ENCODE measurements around the gene UPF3B. TPM values are rescaled to one million over a fixed set of nuclear protein-coding genes. Genes with fewer than 3 reads are reported as not detected.
A peak's percentile ranks its signal among the peaks of the same experiment; 100 is the strongest.

Gene UPF3B
- total RNA-seq, 1 experiment from 2014 or later: 17.4 TPM

DNA sequence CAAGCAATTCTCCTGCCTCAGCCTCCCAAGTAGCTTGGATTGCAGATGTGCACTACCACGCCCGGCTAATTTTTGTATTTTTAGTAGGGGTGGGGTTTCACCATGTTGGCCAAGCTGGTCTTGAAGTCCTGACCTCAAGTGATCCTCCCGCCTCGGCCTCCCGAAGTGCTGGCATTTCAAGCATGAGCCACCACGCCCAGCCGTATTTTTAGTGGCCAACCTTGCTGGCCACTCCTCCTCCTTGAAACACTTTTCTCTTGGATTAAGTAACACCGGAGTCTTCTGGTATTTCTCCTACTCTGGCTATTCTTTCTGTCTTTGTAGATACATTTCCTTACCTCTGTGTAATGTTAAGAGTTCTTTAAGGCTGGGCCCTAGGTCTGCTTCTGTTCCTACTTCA is 50.2 kb downstream of the UPF3B start:
- H3K9me3 Mint-ChIP-seq (ENCODE audit: unreplicated experiment): peaks cover 14% of the 10 kb centered on the region
- H3K36me3 Mint-ChIP-seq (ENCODE audit: insufficient read depth, unreplicated experiment): no peaks in the 10 kb centered on the region
- ChIA-PET CTCF (no interaction called here), POLR2A (interaction anchor here (0.7 kb wide), 1 partner anchor 9 kb away, joined by 4 read pairs; no protein-coding TSS in a partner anchor)
- TF ChIP-seq, protein P1, sequence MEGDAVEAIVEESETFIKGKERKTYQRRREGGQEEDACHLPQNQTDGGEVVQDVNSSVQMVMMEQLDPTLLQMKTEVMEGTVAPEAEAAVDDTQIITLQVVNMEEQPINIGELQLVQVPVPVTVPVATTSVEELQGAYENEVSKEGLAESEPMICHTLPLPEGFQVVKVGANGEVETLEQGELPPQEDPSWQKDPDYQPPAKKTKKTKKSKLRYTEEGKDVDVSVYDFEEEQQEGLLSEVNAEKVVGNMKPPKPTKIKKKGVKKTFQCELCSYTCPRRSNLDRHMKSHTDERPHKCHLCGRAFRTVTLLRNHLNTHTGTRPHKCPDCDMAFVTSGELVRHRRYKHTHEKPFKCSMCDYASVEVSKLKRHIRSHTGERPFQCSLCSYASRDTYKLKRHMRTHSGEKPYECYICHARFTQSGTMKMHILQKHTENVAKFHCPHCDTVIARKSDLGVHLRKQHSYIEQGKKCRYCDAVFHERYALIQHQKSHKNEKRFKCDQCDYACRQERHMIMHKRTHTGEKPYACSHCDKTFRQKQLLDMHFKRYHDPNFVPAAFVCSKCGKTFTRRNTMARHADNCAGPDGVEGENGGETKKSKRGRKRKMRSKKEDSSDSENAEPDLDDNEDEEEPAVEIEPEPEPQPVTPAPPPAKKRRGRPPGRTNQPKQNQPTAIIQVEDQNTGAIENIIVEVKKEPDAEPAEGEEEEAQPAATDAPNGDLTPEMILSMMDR (IDR thresholded peaks at IDR 0.05; ENCODE audit: unreplicated experiment): no peak
- DNase-seq (ENCODE audit: unreplicated experiment): no peak
- intact Hi-C loops (cut with micrococcal nuclease): no loop called here
- H3K27ac Mint-ChIP-seq (ENCODE audit: low read depth, unreplicated experiment): no peak overlapping the region
- H3K27me3 Mint-ChIP-seq (ENCODE audit: insufficient read depth, unreplicated experiment): no peaks in the 10 kb centered on the region
- H3K4me3 Mint-ChIP-seq (ENCODE audit: unreplicated experiment): no peak overlapping the region
- no TSS peak for BruUV-seq (replicated peaks)
- no peaks in the 10 kb centered on the region for H3K4me1 Mint-ChIP-seq (ENCODE audit: insufficient read depth, unreplicated experiment)

DNA sequence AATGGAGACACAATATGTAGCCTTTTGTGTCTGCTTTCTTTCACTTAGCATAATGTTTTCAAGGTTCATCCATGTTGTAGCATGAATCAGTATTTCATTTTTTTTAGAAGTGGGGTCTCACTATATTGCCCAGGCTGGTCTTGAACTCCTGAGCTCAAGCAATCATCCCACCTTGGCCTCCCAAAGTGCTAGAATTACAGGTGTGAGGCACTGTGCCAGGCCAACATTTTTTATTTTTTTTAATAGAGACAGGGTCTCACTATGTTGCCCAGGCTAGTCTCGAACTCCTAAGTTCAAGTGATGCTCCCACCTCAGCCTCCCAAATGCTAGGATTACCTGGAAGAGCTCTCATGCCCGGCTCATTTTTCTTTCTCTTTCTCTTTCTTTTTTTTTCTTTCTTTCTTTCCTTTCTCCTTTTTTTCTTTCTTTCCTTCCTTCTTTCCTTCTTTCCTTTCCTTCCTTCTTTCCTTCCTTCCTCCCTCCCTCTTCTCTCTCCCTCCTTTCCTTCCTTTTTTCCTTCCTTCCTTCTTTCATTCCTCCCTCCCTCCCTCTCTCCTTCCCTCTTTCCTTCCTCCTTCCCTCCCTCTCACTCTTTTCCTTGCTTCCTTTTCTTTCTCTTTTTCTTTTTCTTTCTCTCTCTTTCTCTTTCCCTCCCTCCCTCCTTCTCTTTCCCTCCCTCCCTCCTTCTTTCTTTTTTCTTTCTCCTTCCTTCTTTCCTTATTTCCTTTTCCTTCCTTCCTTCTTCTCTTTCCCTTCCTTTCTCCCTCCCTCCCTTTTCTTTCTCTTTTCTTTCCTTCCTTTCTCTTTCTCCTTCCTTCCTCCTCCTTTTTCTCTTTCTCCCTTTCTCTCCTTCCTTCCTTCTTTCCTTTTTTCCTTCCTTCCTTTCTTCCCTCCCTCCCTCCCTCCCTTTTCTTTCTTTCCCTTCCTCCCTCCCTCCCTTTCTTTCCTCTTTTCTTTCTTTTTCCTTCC is 51.2 kb downstream of the UPF3B start:
- ChIA-PET POLR2A (interaction anchor here (0.7 to 1.9 kb wide), 2 partner anchors 8 to 10 kb away, joined by 4 to 6 read pairs; partner anchors contain the start of gene RPL39), CTCF (interaction anchor here (0.7 kb wide), 1 partner anchor 262 kb away, joined by 4 read pairs; no protein-coding TSS in a partner anchor)
- no peaks in the 10 kb centered on the region for H3K36me3 Mint-ChIP-seq (ENCODE audit: insufficient read depth, unreplicated experiment)
- DNase-seq (ENCODE audit: unreplicated experiment): no peak
- intact Hi-C loops (cut with micrococcal nuclease): no loop called here
- no TSS peak for BruUV-seq (replicated peaks)
- TF ChIP-seq, protein P1 (IDR thresholded peaks at IDR 0.05; ENCODE audit: unreplicated experiment): no peak
- peaks cover 14% of the 10 kb centered on the region for H3K9me3 Mint-ChIP-seq (ENCODE audit: unreplicated experiment)
- H3K27me3 Mint-ChIP-seq (ENCODE audit: insufficient read depth, unreplicated experiment): no peaks in the 10 kb centered on the region
- no peak overlapping the region for H3K27ac Mint-ChIP-seq (ENCODE audit: low read depth, unreplicated experiment)
- H3K4me1 Mint-ChIP-seq (ENCODE audit: insufficient read depth, unreplicated experiment): no peaks in the 10 kb centered on the region
- no peak overlapping the region for H3K4me3 Mint-ChIP-seq (ENCODE audit: unreplicated experiment)

DNA sequence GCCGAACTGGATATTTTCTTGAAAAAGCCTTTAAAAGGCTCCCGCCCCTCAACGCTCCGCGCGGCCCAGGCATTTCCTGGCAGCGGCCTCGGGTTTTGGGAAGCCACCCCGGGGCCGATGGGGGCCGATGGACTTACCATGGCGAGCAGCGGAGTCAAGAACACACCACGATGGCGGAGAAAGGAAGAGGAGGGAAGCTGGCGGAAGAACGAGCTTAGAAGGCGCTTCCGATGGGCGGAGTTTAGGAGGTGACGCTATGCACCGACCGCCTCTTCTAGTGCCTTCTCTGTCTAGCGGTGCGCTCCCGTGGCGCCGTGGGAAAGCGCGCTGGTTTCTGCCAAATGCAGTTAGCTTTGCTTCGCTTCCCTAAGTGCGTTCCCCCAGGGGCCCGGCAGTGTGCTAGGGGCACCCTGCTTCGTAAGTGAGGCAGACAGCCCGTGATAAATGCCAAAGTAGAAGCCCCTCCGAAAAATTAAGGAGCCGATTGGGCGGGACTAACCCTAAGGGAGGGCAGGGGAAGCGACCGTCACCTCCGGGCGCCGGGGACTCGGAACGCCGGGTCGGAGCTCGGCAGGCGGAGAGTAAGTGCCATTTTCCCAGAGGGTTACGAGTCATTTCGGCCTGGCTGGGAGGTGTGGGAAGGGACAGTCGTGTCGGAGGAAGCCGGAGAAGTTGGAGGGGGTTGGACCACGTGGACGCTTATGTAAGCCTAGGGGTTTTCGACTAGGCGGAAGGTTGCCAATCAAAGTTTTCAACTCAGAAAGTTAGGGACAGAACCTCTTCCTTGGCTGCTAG is 61.1 kb downstream of the UPF3B start, which contains the start of gene RPL39:
RPL39 (minus strand) TSS at position 194 of the 795 bp plus-strand sequence; CDS start at position 140, 54 bp downstream.
- TSS peak; percentile 82 for BruUV-seq (replicated peaks)
- Mint-ChIP-seq H3K36me3 (ENCODE audit: insufficient read depth, unreplicated experiment) (peaks cover 48% of the 10 kb centered on the region), H3K27me3 (ENCODE audit: insufficient read depth, unreplicated experiment) (no peaks in the 10 kb centered on the region), H3K4me3 (ENCODE audit: unreplicated experiment) (peak within 1 kb of the TSS; percentile 82), H3K27ac (ENCODE audit: low read depth, unreplicated experiment) (peak within 1 kb of the TSS; percentile 96), H3K9me3 (ENCODE audit: unreplicated experiment) (no peaks in the 10 kb centered on the region), H3K4me1 (ENCODE audit: insufficient read depth, unreplicated experiment) (no peaks in the 10 kb centered on the region)
- peak; percentile 88 for DNase-seq (ENCODE audit: unreplicated experiment)
- POLR2A ChIA-PET: interaction anchor here (0.6 to 3.1 kb wide), 29 partner anchors 9 to 777 kb away, joined by 3 to 50 read pairs (median 5); partner anchors contain the start of genes NDUFA1, NKAP, NKRF and RNF113A
- CTCF ChIA-PET: interaction anchor here (0.6 to 1.0 kb wide), 5 partner anchors 60 to 321 kb away, joined by 3 to 6 read pairs (median 3); no protein-coding TSS in a partner anchor
- TF ChIP-seq, protein P1 (IDR thresholded peaks at IDR 0.05; ENCODE audit: unreplicated experiment): no peak
- intact Hi-C loops (cut with micrococcal nuclease): loop anchor here (1.0 kb wide), 1 partner anchor 80 kb away; the partner anchor contains the start of genes NDUFA1 and RNF113A

Measured in MCF 10A (cell line).